Right hindlimb (tissue), 1 donor: ENCODE measurements around the gene ZMYND19.
"Not testable (repeated sequence)": the region's sequence is repeated elsewhere in the genome, so short reads cannot be mapped to it uniquely, and the experiment has no call there.

Experiments
- DNase-seq: peaks from one replicate; pipeline ENCODE4 v3.0.0-alpha.2; 2018

ZMYND19 gene

GRCh38 chr9:137613738-137614523, 23.6 kb upstream of the ZMYND19 start:
- no peak for DNase-seq

- no peak for DNase-seq
These were observed 22.9 kb upstream of the ZMYND19 start for GRCh38 chr9:137613259-137613658.

GRCh38 chr9:137612741-137613142, 22.4 kb upstream of the ZMYND19 start:
- no peak for DNase-seq

GRCh38 chr9:137611623-137612609, 21.6 kb upstream of the ZMYND19 start:
- DNase-seq, result no peak

- DNase-seq, result no peak
These were observed 20.6 kb upstream of the ZMYND19 start for GRCh38 chr9:137610944-137611343.

GRCh38 chr9:137607141-137607857, 17.0 kb upstream of the ZMYND19 start:
- DNase-seq, result no peak

- DNase-seq, result no peak
These were observed 16.4 kb upstream of the ZMYND19 start for GRCh38 chr9:137606734-137607138.

- DNase-seq, result no peak
These were observed 15.8 kb upstream of the ZMYND19 start for GRCh38 chr9:137606005-137606621.

GRCh38 chr9:137605121-137606004, 15.1 kb upstream of the ZMYND19 start, which contains the start of gene ARRDC1:
ARRDC1 (plus strand) TSS chr9:137605686; CDS start chr9:137605718, 32 bp downstream.
- peak; percentile 97 for DNase-seq

- DNase-seq, result no peak
These were observed 14.2 kb upstream of the ZMYND19 start for GRCh38 chr9:137604345-137605086.

- no peak for DNase-seq
These were observed 13.6 kb upstream of the ZMYND19 start for GRCh38 chr9:137603879-137604278.

GRCh38 chr9:137602661-137603060, 12.3 kb upstream of the ZMYND19 start:
- no peak for DNase-seq

GRCh38 chr9:137598943-137599342, 8.6 kb upstream of the ZMYND19 start:
- DNase-seq, result no peak

GRCh38 chr9:137596577-137596976, 6.3 kb upstream of the ZMYND19 start:
- not testable (repeated sequence) for DNase-seq

- DNase-seq, result no peak
These were observed 2.9 kb upstream of the ZMYND19 start for GRCh38 chr9:137593176-137593575.

- DNase-seq, result no peak
These were observed 2.5 kb upstream of the ZMYND19 start for GRCh38 chr9:137592767-137593166.

- no peak for DNase-seq
These were observed 216 bp downstream of the ZMYND19 start for GRCh38 chr9:137590123-137590468.

- no peak for DNase-seq
These were observed 730 bp downstream of the ZMYND19 start for GRCh38 chr9:137589441-137590122.

- DNase-seq, result no peak
These were observed 1.4 kb downstream of the ZMYND19 start for GRCh38 chr9:137588891-137589290.

GRCh38 chr9:137588311-137588710, 2.0 kb downstream of the ZMYND19 start:
- no peak for DNase-seq
